Measurements from ENCODE around the gene VPS72. TPM values are rescaled to one million over a fixed set of nuclear protein-coding genes. Genes with fewer than 3 reads are reported as not detected.

Gene VPS72
- total and polyA plus RNA-seq, 9 of the 15 experiments (the other 6 are each of a cell fraction or from before 2014, with no cell fraction given), result 7.2 to 131 (median 75.7) TPM

DNA sequence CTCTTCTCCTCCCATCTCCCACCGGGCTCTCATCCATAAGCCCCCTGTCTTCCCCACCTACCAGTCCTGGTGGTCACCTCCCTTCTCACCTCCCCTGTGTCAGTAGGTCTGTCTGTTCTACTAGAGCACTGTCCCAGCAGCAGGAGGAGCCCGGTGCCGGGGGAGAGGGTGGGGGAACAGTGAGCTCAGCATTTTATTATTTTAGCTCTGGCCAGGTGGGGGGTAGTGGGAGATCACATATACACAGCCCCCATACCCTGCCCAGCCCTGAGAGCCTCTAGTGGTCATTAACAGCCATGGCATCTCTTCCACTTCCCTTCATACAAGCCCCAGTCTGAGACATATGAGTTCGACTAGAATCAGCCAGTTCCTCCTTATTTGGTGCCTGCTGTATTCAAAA is 14.1 kb downstream of the VPS72 start, which contains the start of gene TMOD4 (continued):
- no peak for TF ChIP-seq NR3C1 (CRISPR knock-in tag; IDR thresholded peaks at IDR 0.05)

DNA sequence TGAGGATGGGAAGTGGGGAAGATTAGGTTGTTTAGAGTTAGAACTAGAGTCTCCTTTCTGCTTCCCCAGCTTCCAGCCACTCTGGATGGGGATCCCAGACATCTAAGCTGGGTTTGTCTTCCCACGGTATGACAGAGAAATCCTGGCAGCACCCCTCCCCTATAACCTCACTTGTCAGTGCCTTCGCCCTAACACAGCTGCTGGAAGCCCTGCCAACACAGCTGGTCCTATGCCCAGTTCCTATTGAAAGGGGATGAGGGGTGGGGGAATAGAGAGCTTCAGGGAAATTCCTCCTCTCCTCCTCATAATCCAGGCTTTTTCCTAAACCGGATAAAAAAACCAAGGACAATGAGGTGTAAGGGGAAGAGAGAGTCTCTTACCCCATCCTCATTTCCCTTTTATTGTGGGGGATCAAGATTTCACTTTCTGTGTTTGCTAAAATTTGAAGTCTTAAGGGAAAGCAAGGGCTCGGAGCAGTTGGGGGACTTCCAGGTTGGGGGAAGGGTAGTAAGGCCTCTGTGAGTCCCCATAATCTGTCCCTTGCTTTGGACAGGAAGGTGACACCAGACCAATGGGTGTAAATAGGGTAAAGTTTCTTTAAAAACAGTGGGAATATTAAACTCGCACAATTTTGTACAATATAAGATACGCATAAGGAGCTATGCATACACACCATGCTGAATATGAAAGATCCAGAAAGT is 14.8 kb downstream of the VPS72 start:
- Histone ChIP-seq H3K4me1 (replicated peaks in 1 of 2; ENCODE audit: control insufficient read depth in 2 of 2, insufficient read depth in 2 of 2, low read length in 2 of 2) (no peaks in the 10 kb centered on the region; a peak in 1 of 5 replicates), H3K4me2 (ENCODE audit: insufficient read depth, low read length) (no peak overlapping the region), H2AFZ (ENCODE audit: low read depth, low read length) (no peak overlapping the region), H3K9me3 (replicated peaks; ENCODE audit: control insufficient read depth, insufficient read depth, low read depth, low read length) (no peaks in the 10 kb centered on the region), H4K20me1 (replicated peaks; ENCODE audit: control insufficient read depth, insufficient read depth, low read length) (no peaks in the 10 kb centered on the region), H3K79me2 (ENCODE audit: control insufficient read depth, insufficient read depth, low read length) (no peaks in the 10 kb centered on the region), H3K9me1 (ENCODE audit: control insufficient read depth, insufficient read depth, low read length) (no peaks in the 10 kb centered on the region), H3K4me3 (no peak overlapping the region), H3K27me3 (ENCODE audit: control insufficient read depth in 2 of 2, insufficient read depth in 2 of 2, low read length in 2 of 2) (no peaks in the 10 kb centered on the region), H3K9ac (ENCODE audit: insufficient read depth in 1 of 2, low read depth in 2 of 2, low read length in 2 of 2) (no peak overlapping the region), H3K27ac (ENCODE audit: extremely low read depth, low read depth, low read length) (no peak overlapping the region), H3K36me3 (ENCODE audit: control insufficient read depth, insufficient read depth, low read length) (peaks cover 54% of the 10 kb centered on the region; the same call in 2 of the 3 replicates)
- BruUV-seq (replicated peaks), result no TSS peak
- intact Hi-C loops (cut with micrococcal nuclease) (no loop called here), in situ Hi-C loops (cut with MboI) (no loop called here)
- DNase-seq (ENCODE audit: extremely low read depth in 1 of 4, low spot score in 3 of 4) (no peak), FAIRE-seq (no peak), ATAC-seq (no peak)
- ChIA-PET CTCF (ENCODE audit: low intra/inter-chr PET ratio) (no interaction called here), POLR2A (interaction anchor here (0.6 to 1.1 kb wide), 2 partner anchors 15 to 33 kb away, joined by 4 read pairs; partner anchors contain the start of gene VPS72)
- TF ChIP-seq SMAD2 (IDR thresholded peaks at IDR 0.05; ENCODE audit: low read depth, low read length) (no peak), SAP30 (IDR thresholded peaks at IDR 0.05; ENCODE audit: borderline replicate concordance, insufficient read depth, low read depth, low read length, poor library complexity, severe bottlenecking) (no peak), ZNF668 (CRISPR knock-in tag; IDR thresholded peaks at IDR 0.05) (no peak), ZNF57 (CRISPR knock-in tag; IDR thresholded peaks at IDR 0.05) (no peak), FUS (optimal IDR thresholded peaks at IDR 0.05; ENCODE audit: low read depth, low read length) (no peak), CBFA2T2 (conservative IDR thresholded peaks at IDR 0.05) (no peak), CBFB (CRISPR knock-in tag; IDR thresholded peaks at IDR 0.05) (no peak), SNIP1 (IDR thresholded peaks at IDR 0.05; ENCODE audit: low read depth) (no peak)
- WGBS (ENCODE audit: insufficient coverage, low coverage, missing lambda C conversion rate), result 76% methylated on average over 5 of the region's 6 CpGs

All from K562 (cell line).